ENCODE results near the gene DCBLD2. TPM values are rescaled to one million over a fixed set of nuclear protein-coding genes. Genes with fewer than 3 reads are reported as not detected.

The DCBLD2 gene
- total RNA-seq, 2 experiments from 2014 or later, result 11.9 to 12.0 TPM

GRCh38 chr3:98877132-98877531 is 24.4 kb downstream of the DCBLD2 start:
- ChIA-PET POLR2A (no interaction called here), CTCF (ENCODE audit: unreplicated experiment) (no interaction called here)
- Histone ChIP-seq H3K9me2 (ENCODE audit: insufficient read depth, low read length) (0 out of 2 replicates have a peak, but pooled peaks cover 3% of the 10 kb centered on the region), H3K4me3 (ENCODE audit: low read depth, low read length, poor library complexity, severe bottlenecking) (no peak overlapping the region), H3K36me3 (ENCODE audit: insufficient read depth, low read length) (peaks cover 9% of the 10 kb centered on the region; the same call in 1 of the 2 replicates), H3K27ac (ENCODE audit: low read depth, low read length, poor library complexity, severe bottlenecking) (no peak overlapping the region), H3K79me2 (ENCODE audit: insufficient read depth, low read depth, low read length) (no peaks in the 10 kb centered on the region), H3K9me3 (ENCODE audit: low read length) (no peaks in the 10 kb centered on the region), H3K4me2 (ENCODE audit: low read length) (no peak overlapping the region), H4K20me1 (ENCODE audit: insufficient read depth, low read length) (no peaks in the 10 kb centered on the region), H2AFZ (ENCODE audit: low read length) (no peak overlapping the region), H3K4me1 (ENCODE audit: insufficient read depth, low read length, poor library complexity, severe bottlenecking) (no peaks in the 10 kb centered on the region)
- intact Hi-C loops (cut with micrococcal nuclease; ENCODE audit: unreplicated experiment), result no loop called here
- no TSS peak for BruUV-seq (replicated peaks)
- no peak for TF ChIP-seq CTCF (conservative IDR thresholded peaks at IDR 0.05; ENCODE audit: low read length)
- no peak for TF ChIP-seq EZH2phosphoT487 (IDR thresholded peaks at IDR 0.05; ENCODE audit: borderline replicate concordance, low read depth, low read length)
- no peak for DNase-seq (ENCODE audit: low spot score)

- Histone ChIP-seq H2AFZ (ENCODE audit: low read length) (no peak overlapping the region), H3K4me2 (ENCODE audit: low read length) (no peak overlapping the region), H3K79me2 (ENCODE audit: insufficient read depth, low read depth, low read length) (no peaks in the 10 kb centered on the region), H3K9me2 (ENCODE audit: insufficient read depth, low read length) (0 out of 2 replicates have a peak, but pooled peaks cover 3% of the 10 kb centered on the region), H3K27ac (ENCODE audit: low read depth, low read length, poor library complexity, severe bottlenecking) (no peak overlapping the region), H3K36me3 (ENCODE audit: insufficient read depth, low read length) (peaks cover 12% of the 10 kb centered on the region; the same call in 1 of the 2 replicates), H3K4me3 (ENCODE audit: low read depth, low read length, poor library complexity, severe bottlenecking) (no peak overlapping the region), H3K9me3 (ENCODE audit: low read length) (no peaks in the 10 kb centered on the region), H4K20me1 (ENCODE audit: insufficient read depth, low read length) (no peaks in the 10 kb centered on the region), H3K4me1 (ENCODE audit: insufficient read depth, low read length, poor library complexity, severe bottlenecking) (no peaks in the 10 kb centered on the region)
- no peak for TF ChIP-seq CTCF (conservative IDR thresholded peaks at IDR 0.05; ENCODE audit: low read length)
- TF ChIP-seq EZH2phosphoT487 (IDR thresholded peaks at IDR 0.05; ENCODE audit: borderline replicate concordance, low read depth, low read length), result no peak
- BruUV-seq (replicated peaks), result no TSS peak
- POLR2A ChIA-PET, result interaction anchor here (0.7 kb wide), 1 partner anchor 52 kb away, joined by 3 read pairs; no protein-coding TSS in a partner anchor
- CTCF ChIA-PET (ENCODE audit: unreplicated experiment), result no interaction called here
- no peak for DNase-seq (ENCODE audit: low spot score)
- intact Hi-C loops (cut with micrococcal nuclease; ENCODE audit: unreplicated experiment), result no loop called here
These were observed 26.0 kb downstream of the DCBLD2 start for GRCh38 chr3:98875535-98875934.

GRCh38 chr3:98874602-98875249 is 26.8 kb downstream of the DCBLD2 start:
- peaks cover 9% of the 10 kb centered on the region; the same call in 1 of the 2 replicates for H3K36me3 ChIP-seq (ENCODE audit: insufficient read depth, low read length)
- H4K20me1 ChIP-seq (ENCODE audit: insufficient read depth, low read length), result no peaks in the 10 kb centered on the region
- no peak overlapping the region for H3K4me3 ChIP-seq (ENCODE audit: low read depth, low read length, poor library complexity, severe bottlenecking)
- H3K4me1 ChIP-seq (ENCODE audit: insufficient read depth, low read length, poor library complexity, severe bottlenecking), result no peaks in the 10 kb centered on the region
- no peaks in the 10 kb centered on the region for H3K9me3 ChIP-seq (ENCODE audit: low read length)
- no peak overlapping the region for H2AFZ ChIP-seq (ENCODE audit: low read length)
- POLR2A ChIA-PET, result no interaction called here
- no peak for DNase-seq (ENCODE audit: low spot score)
- no peaks in the 10 kb centered on the region for H3K79me2 ChIP-seq (ENCODE audit: insufficient read depth, low read depth, low read length)
- H3K9me2 ChIP-seq (ENCODE audit: insufficient read depth, low read length), result 0 out of 2 replicates have a peak, but pooled peaks cover 3% of the 10 kb centered on the region
- CTCF ChIA-PET (ENCODE audit: unreplicated experiment), result no interaction called here
- H3K27ac ChIP-seq (ENCODE audit: low read depth, low read length, poor library complexity, severe bottlenecking), result no peak overlapping the region
- TF ChIP-seq EZH2phosphoT487 (IDR thresholded peaks at IDR 0.05; ENCODE audit: borderline replicate concordance, low read depth, low read length) (no peak), CTCF (conservative IDR thresholded peaks at IDR 0.05; ENCODE audit: low read length) (no peak)
- H3K4me2 ChIP-seq (ENCODE audit: low read length), result no peak overlapping the region
- BruUV-seq (replicated peaks), result no TSS peak
- intact Hi-C loops (cut with micrococcal nuclease; ENCODE audit: unreplicated experiment), result no loop called here

Data from OCI-LY7 (cell line).